ENCODE measurements around the gene ARMC6.

The ARMC6 gene

GRCh38 chr19:19064098-19064722 lies 30.8 kb downstream of the ARMC6 start:
- TF ChIP-seq EZH2phosphoT487 (IDR thresholded peaks at IDR 0.05; ENCODE audit: borderline replicate concordance, low read length) (no peak), CTCF (IDR thresholded peaks at IDR 0.05; ENCODE audit: low read depth, low read length, poor library complexity, severe bottlenecking) (peak; percentile 56)
- Histone ChIP-seq H3K9me3 (ENCODE audit: control insufficient read depth, insufficient read depth, low read length) (no peaks in the 10 kb centered on the region), H3K79me2 (ENCODE audit: control insufficient read depth, low read length) (peaks cover 41% of the 10 kb centered on the region), H3K27me3 (ENCODE audit: control insufficient read depth, low read length) (no peaks in the 10 kb centered on the region), H4K20me1 (ENCODE audit: control insufficient read depth, insufficient read depth, low read depth, low read length) (no peaks in the 10 kb centered on the region), H3K4me1 (ENCODE audit: control insufficient read depth, low read length) (peaks cover 56% of the 10 kb centered on the region), H3K4me3 (ENCODE audit: low read length) (peak overlapping the region; percentile 83), H3K4me2 (ENCODE audit: low read length) (peak overlapping the region; percentile 89), H3F3A (ENCODE audit: control insufficient read depth, insufficient read depth) (peaks cover 23% of the 10 kb centered on the region), H3K36me3 (ENCODE audit: control insufficient read depth, low read length) (peaks cover under 1% of the 10 kb centered on the region; the same call in 1 of the 2 replicates), H3K9me2 (replicated peaks; ENCODE audit: control insufficient read depth, low read length) (no peaks in the 10 kb centered on the region), H3K27ac (ENCODE audit: low read depth, low read length) (peak overlapping the region; percentile 69)

- peak overlapping the region; percentile 83 for H3K4me3 ChIP-seq (ENCODE audit: low read length)
- peaks cover 46% of the 10 kb centered on the region for H3K79me2 ChIP-seq (ENCODE audit: control insufficient read depth, low read length)
- H3K9me3 ChIP-seq (ENCODE audit: control insufficient read depth, insufficient read depth, low read length): no peaks in the 10 kb centered on the region
- H3K9me2 ChIP-seq (replicated peaks; ENCODE audit: control insufficient read depth, low read length): no peaks in the 10 kb centered on the region
- H3K27me3 ChIP-seq (ENCODE audit: control insufficient read depth, low read length): no peaks in the 10 kb centered on the region
- H3K4me1 ChIP-seq (ENCODE audit: control insufficient read depth, low read length): peaks cover 61% of the 10 kb centered on the region
- H4K20me1 ChIP-seq (ENCODE audit: control insufficient read depth, insufficient read depth, low read depth, low read length): no peaks in the 10 kb centered on the region
- peak overlapping the region; percentile 89 for H3K4me2 ChIP-seq (ENCODE audit: low read length)
- peak overlapping the region; percentile 69 for H3K27ac ChIP-seq (ENCODE audit: low read depth, low read length)
- H3F3A ChIP-seq (ENCODE audit: control insufficient read depth, insufficient read depth): peaks cover 25% of the 10 kb centered on the region
- peaks cover 3% of the 10 kb centered on the region; the same call in 1 of the 2 replicates for H3K36me3 ChIP-seq (ENCODE audit: control insufficient read depth, low read length)
- no peak for TF ChIP-seq CTCF (IDR thresholded peaks at IDR 0.05; ENCODE audit: low read depth, low read length, poor library complexity, severe bottlenecking)
Measured at GRCh38 chr19:19064811-19065745, 31.7 kb downstream of the ARMC6 start.

GRCh38 chr19:19067276-19068072 lies 34.1 kb downstream of the ARMC6 start:
- no peaks in the 10 kb centered on the region for H3K9me3 ChIP-seq (ENCODE audit: control insufficient read depth, insufficient read depth, low read length)
- H3K79me2 ChIP-seq (ENCODE audit: control insufficient read depth, low read length): peaks cover 57% of the 10 kb centered on the region
- peaks cover 3% of the 10 kb centered on the region; the same call in 1 of the 2 replicates for H3K36me3 ChIP-seq (ENCODE audit: control insufficient read depth, low read length)
- TF ChIP-seq EZH2phosphoT487 (IDR thresholded peaks at IDR 0.05; ENCODE audit: borderline replicate concordance, low read length) (no peak), CTCF (IDR thresholded peaks at IDR 0.05; ENCODE audit: low read depth, low read length, poor library complexity, severe bottlenecking) (no peak)
- no peaks in the 10 kb centered on the region for H3K9me2 ChIP-seq (replicated peaks; ENCODE audit: control insufficient read depth, low read length)
- peak overlapping the region; percentile 83 for H3K4me3 ChIP-seq (ENCODE audit: low read length)
- H3K4me1 ChIP-seq (ENCODE audit: control insufficient read depth, low read length): peaks cover 60% of the 10 kb centered on the region
- H3K27ac ChIP-seq (ENCODE audit: low read depth, low read length): peak overlapping the region; percentile 69
- H3F3A ChIP-seq (ENCODE audit: control insufficient read depth, insufficient read depth): peaks cover 25% of the 10 kb centered on the region
- peak overlapping the region; percentile 89 for H3K4me2 ChIP-seq (ENCODE audit: low read length)
- no peaks in the 10 kb centered on the region for H3K27me3 ChIP-seq (ENCODE audit: control insufficient read depth, low read length)
- no peaks in the 10 kb centered on the region for H4K20me1 ChIP-seq (ENCODE audit: control insufficient read depth, insufficient read depth, low read depth, low read length)

Measured in DOHH2 (cell line).